CD14-positive monocyte (primary cell): ENCODE measurements around the gene RELT. TPM values are rescaled to one million over a fixed set of nuclear protein-coding genes. Genes with fewer than 3 reads are reported as not detected.

Experiments used
- DNase-seq, 3 donors: peaks; one replicate each; pipeline ENCODE4 v3.0.0-alpha.2; 2011 to 2022
- H2AFZ ChIP-seq: 2 replicates; pipeline ENCODE4 v1.6.0; 2012; ENCODE audit warnings: mild to moderate bottlenecking, low read depth, low read length, inconsistent platforms; ENCODE audit not compliant: insufficient read depth, poor library complexity, severe bottlenecking
- H3K27ac ChIP-seq, 2 donors: 1 replicate in 1 of 2; 2 replicates in 1 of 2; pipeline ENCODE4 v1.5.1; 2012 to 2013; ENCODE audit warnings: low read length in 2 of 2, control low read depth in 1 of 2, inconsistent platforms in 1 of 2, low read depth in 1 of 2, mild to moderate bottlenecking in 1 of 2
- H3K27me3 ChIP-seq, 2 donors: one replicate each; pipeline versions ENCODE4 v1.6.0 to v1.6.1; 2011 to 2013; ENCODE audit warnings: low read length in 2 of 2; ENCODE audit not compliant: control insufficient read depth in 2 of 2, insufficient read depth in 2 of 2
- H3K36me3 ChIP-seq, 2 donors: replicated peaks in 1 of 2; 1 replicate in 1 of 2; 2 replicates in 1 of 2; pipeline versions ENCODE4 v1.5.1 to v1.6.1; 2012 to 2013; ENCODE audit warnings: low read length in 2 of 2, control low read depth in 1 of 2, inconsistent platforms in 1 of 2, mild to moderate bottlenecking in 1 of 2; ENCODE audit not compliant: insufficient read depth in 2 of 2, control insufficient read depth in 1 of 2
- H3K4me1 ChIP-seq, 2 donors: 1 replicate in 1 of 2; 2 replicates in 1 of 2; pipeline versions ENCODE4 v1.5.1 to v1.6.1; 2012 to 2013; ENCODE audit warnings: low read length in 2 of 2, control low read depth in 1 of 2, inconsistent platforms in 1 of 2, mild to moderate bottlenecking in 1 of 2, moderate library complexity in 1 of 2; ENCODE audit not compliant: insufficient read depth in 2 of 2, control insufficient read depth in 1 of 2
- H3K4me2 ChIP-seq: replicated peaks from 2 replicates; pipeline ENCODE3; 2012; ENCODE audit warnings: low read length, moderate library complexity, mild to moderate bottlenecking; ENCODE audit not compliant: poor library complexity, severe bottlenecking; ENCODE audit errors: extremely low read depth
- H3K4me3 ChIP-seq, 3 experiments: fragments of 200-600 bp in 1 of 3; sonication (generic) in 1 of 3; replicated peaks in 1 of 3; 1 replicate in 2 of 3; 2 replicates in 1 of 3; pipeline ENCODE4 v1.5.1; 2011 to 2013; ENCODE audit warnings: low read length in 3 of 3, mild to moderate bottlenecking in 3 of 3, control low read depth in 2 of 3, low read depth in 2 of 3, inconsistent platforms in 1 of 3, moderate library complexity in 1 of 3
- H3K79me2 ChIP-seq: 2 replicates; pipeline ENCODE4 v1.6.0; 2012; ENCODE audit warnings: mild to moderate bottlenecking, control low read depth, inconsistent platforms, low read length, moderate library complexity; ENCODE audit not compliant: insufficient read depth
- H3K9ac ChIP-seq: 2 replicates; pipeline ENCODE4 v1.6.0; 2017; ENCODE audit warnings: low read length, mild to moderate bottlenecking; ENCODE audit not compliant: insufficient read depth, poor library complexity, severe bottlenecking
- H3K9me3 ChIP-seq, 2 donors: replicated peaks in 1 of 2; 1 replicate in 1 of 2; 2 replicates in 1 of 2; pipeline versions ENCODE4 v1.5.1 to v1.6.1; 2012 to 2013; ENCODE audit warnings: low read length in 2 of 2, control low read depth in 1 of 2; ENCODE audit not compliant: control insufficient read depth in 1 of 2, insufficient read depth in 1 of 2
- H4K20me1 ChIP-seq: 2 replicates; pipeline ENCODE4 v1.6.0; 2012; ENCODE audit warnings: mild to moderate bottlenecking, low read length, control low read depth, moderate library complexity; ENCODE audit not compliant: insufficient read depth
- H3K27ac Mint-ChIP-seq, 7 donors: one replicate each; pipeline ENCODE4 v1.8.0; 2020; ENCODE audit warnings: mild to moderate bottlenecking in 7 of 7, mixed read lengths in 7 of 7, moderate library complexity in 6 of 7, inconsistent platforms in 2 of 7
- H3K27me3 Mint-ChIP-seq, 3 donors: one replicate each; pipeline ENCODE4 v1.8.0; 2021 to 2022; ENCODE audit warnings: low read depth in 3 of 3, mild to moderate bottlenecking in 3 of 3, mixed read lengths in 3 of 3, moderate library complexity in 3 of 3, inconsistent platforms in 1 of 3
- H3K36me3 Mint-ChIP-seq, 2 donors: one replicate each; pipeline ENCODE4 v1.8.0; 2020; ENCODE audit warnings: mixed read lengths in 2 of 2, inconsistent platforms in 1 of 2, mild to moderate bottlenecking in 1 of 2
- H3K4me1 Mint-ChIP-seq: one replicate; pipeline ENCODE4 v1.8.0; 2020; ENCODE audit warnings: mild to moderate bottlenecking, mixed read lengths
- H3K4me3 Mint-ChIP-seq, 2 donors: one replicate each; pipeline ENCODE4 v1.8.0; 2020; ENCODE audit warnings: mild to moderate bottlenecking in 2 of 2, mixed read lengths in 2 of 2, moderate library complexity in 1 of 2
- H3K9me3 Mint-ChIP-seq, 7 donors: one replicate each; pipeline ENCODE4 v1.8.0; 2020 to 2022; ENCODE audit warnings: mixed read lengths in 7 of 7, mild to moderate bottlenecking in 6 of 7, moderate library complexity in 6 of 7, inconsistent platforms in 2 of 7
- CTCF ChIP-seq: fragments of 200-600 bp; IDR thresholded peaks from one replicate; pipeline ENCODE4 v1.8.0; 2022; ENCODE audit warnings: antibody characterized with exemption, mild to moderate bottlenecking
- WGBS: methylation state at CpG from one replicate; pipeline ENCODE4 v1.1.5; 2013; ENCODE audit warnings: missing lambda C conversion rate; ENCODE audit not compliant: insufficient coverage; 5-methylcytosine and 5-hydroxymethylcytosine counted together
- intact Hi-C, 2 donors: fragments of 100-400 bp; cut with micrococcal nuclease; formaldehyde crosslinking; loops; one replicate each; pipeline versions ENCODE4 v1.15.0 to v1.15.1; 2023
- polyA plus RNA-seq, 3 donors: library from polyadenylated mRNA; depleted of rRNA in 1 of 3; unstranded in 2 of 3; stranded (reverse) in 1 of 3; fragments of 300-500 nt in 2 of 3; fragments of >200 nt in 1 of 3; fragmentation: Illumina TruSeq in 2 of 3; gene quantifications; 1 replicate in 2 of 3; 2 replicates in 1 of 3; pipeline ENCODE4 v1.2.3, GENCODE V29; 2012 to 2021

Gene RELT
- polyA plus RNA-seq, 3 donors, result 16.4 to 265 (median 27.3) TPM

- peaks cover 15% of the 10 kb centered on the region for H3K4me1 Mint-ChIP-seq
- no peak overlapping the region for H3K27ac Mint-ChIP-seq
- peaks cover 3 to 4% (median 3%) of the 10 kb centered on the region in 3 donors for H3K27me3 Mint-ChIP-seq
- Histone ChIP-seq H3K27ac (no peak overlapping the region), H3K27me3 (no peaks in the 10 kb centered on the region), H2AFZ (no peak overlapping the region), H3K9me3 (no peaks in the 10 kb centered on the region), H3K4me1 (peaks cover 12 to 15% of the 10 kb centered on the region in 2 donors), H4K20me1 (no peaks in the 10 kb centered on the region), H3K4me2 (no peak overlapping the region), H3K36me3 (no peaks in the 10 kb centered on the region), H3K79me2 (no peaks in the 10 kb centered on the region), H3K4me3 (no peak overlapping the region), H3K9ac (no peak overlapping the region)
- peaks cover 0 to 3% (median 0%) of the 10 kb centered on the region in 7 donors for H3K9me3 Mint-ChIP-seq
- no peak for DNase-seq
- intact Hi-C loops, result no loop called here
- H3K4me3 Mint-ChIP-seq, result no peak overlapping the region
- 94% methylated on average over 3 of the region's 5 CpGs for WGBS
- no peaks in the 10 kb centered on the region for H3K36me3 Mint-ChIP-seq
- no peak for TF ChIP-seq CTCF
Observed at GRCh38 chr11:73348838-73349237, 27.4 kb upstream of the RELT start.

- 98% methylated on average over 4 of the region's 6 CpGs for whole genome bisulfite sequencing
- Histone ChIP-seq H3K4me3 (no peak overlapping the region), H3K36me3 (no peaks in the 10 kb centered on the region), H4K20me1 (no peaks in the 10 kb centered on the region), H3K27ac (no peak overlapping the region), H3K4me1 (peaks cover 12 to 15% of the 10 kb centered on the region in 2 donors), H3K4me2 (no peak overlapping the region), H2AFZ (no peak overlapping the region), H3K9ac (no peak overlapping the region), H3K9me3 (no peaks in the 10 kb centered on the region), H3K79me2 (no peaks in the 10 kb centered on the region), H3K27me3 (no peaks in the 10 kb centered on the region)
- H3K9me3 Mint-ChIP-seq, result peaks cover 0 to 3% (median 0%) of the 10 kb centered on the region in 7 donors
- H3K4me1 Mint-ChIP-seq, result peaks cover 15% of the 10 kb centered on the region
- H3K4me3 Mint-ChIP-seq, result no peak overlapping the region
- intact Hi-C loops, result loop anchor here (2.0 to 5.0 kb wide), 2 partner anchors 41 to 313 kb away; no protein-coding TSS in a partner anchor
- no peak for DNase-seq
- no peak for TF ChIP-seq CTCF
- H3K36me3 Mint-ChIP-seq, result no peaks in the 10 kb centered on the region
- H3K27me3 Mint-ChIP-seq, result peaks cover 2 to 4% (median 3%) of the 10 kb centered on the region in 3 donors
- peak overlapping the region in 1 of 7 donors; percentile 57 for H3K27ac Mint-ChIP-seq
Observed at GRCh38 chr11:73349633-73350032, 26.6 kb upstream of the RELT start.
